Lower leg skin (tissue), 4 donors: Measurements from ENCODE around the gene ITPA. TPM values are rescaled to one million over a fixed set of nuclear protein-coding genes. Genes with fewer than 3 reads are reported as not detected.

Experiments
- DNase-seq, 2 donors: peaks; one replicate each; pipeline ENCODE4 v3.0.0-alpha.2; 2019; ENCODE audit warnings: low spot score in 2 of 2
- H3K4me3 ChIP-seq: fragments of 200-600 bp; sonication (generic); 2 replicates; pipeline ENCODE4 v1.5.1; 2017; ENCODE audit warnings: mild to moderate bottlenecking, low read depth; ENCODE audit not compliant: poor library complexity, severe bottlenecking
- POLR2A ChIP-seq, 2 donors: fragments of 450-650 bp; IDR thresholded peaks; one replicate each; pipeline ENCODE4 v1.6.1; 2016 to 2017; ENCODE audit warnings: antibody characterized with exemption in 2 of 2, mild to moderate bottlenecking in 1 of 2, moderate library complexity in 1 of 2
- WGBS, 2 donors: methylation state at CpG; one replicate each; pipeline ENCODE4 v1.1.5; 2018; 5-methylcytosine and 5-hydroxymethylcytosine counted together
- intact Hi-C: fragments of 100-400 bp; cut with DNase I; formaldehyde crosslinking; loops from one replicate; pipeline ENCODE4 v1.15.0; 2023; ENCODE audit warnings: low total_unique reads
- total RNA-seq, 4 donors: library from RNA; depleted of rRNA; stranded (reverse); fragments of >200 nt; gene quantifications; one replicate each; pipeline ENCODE4 v1.1.0, GENCODE V29; 2016
- TF ChIP-seq, protein P1 (sequence below), 3 donors: fragments of 450-650 bp; IDR thresholded peaks; one replicate each; pipeline ENCODE4 v1.5.1; 2016; ENCODE audit warnings: antibody characterized with exemption in 3 of 3, mild to moderate bottlenecking in 3 of 3, moderate library complexity in 2 of 3

Gene ITPA
- total RNA-seq, 4 donors from 2014 or later = 39.3 to 55.8 (median 46.8) TPM

DNA sequence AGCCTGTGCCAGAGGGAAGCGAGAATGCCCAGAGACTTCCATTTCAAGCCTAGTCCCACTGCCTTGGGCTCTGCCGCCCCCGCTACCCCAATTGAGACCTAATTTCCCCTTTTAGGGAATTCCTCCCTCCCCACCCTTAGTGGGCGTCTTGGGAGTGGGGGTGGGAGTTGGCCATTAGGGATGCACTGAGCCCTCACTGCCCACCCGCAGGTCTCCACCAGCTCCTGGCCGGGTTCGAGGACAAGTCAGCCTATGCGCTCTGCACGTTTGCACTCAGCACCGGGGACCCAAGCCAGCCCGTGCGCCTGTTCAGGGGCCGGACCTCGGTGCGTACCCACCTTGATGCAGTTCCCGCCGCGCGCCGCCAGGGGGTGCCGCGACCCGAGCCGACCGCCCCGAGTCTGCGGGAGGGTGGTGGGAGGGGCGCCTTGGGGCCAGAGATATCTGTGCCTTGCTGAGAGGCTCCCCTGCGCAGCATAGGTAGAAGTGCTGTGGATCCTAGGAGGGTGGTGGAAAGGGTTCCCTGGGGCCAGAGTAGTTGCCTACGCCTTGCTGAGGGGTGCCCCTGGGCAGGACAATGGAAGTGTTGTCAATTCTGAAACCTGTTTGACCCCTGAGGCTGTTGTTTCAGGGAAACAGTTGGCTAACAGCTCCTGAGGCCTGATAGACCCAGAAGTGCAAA, 9.2 kb downstream of the ITPA start:
- whole genome bisulfite sequencing, 2 donors = 34 to 58% methylated on average over 11 to 25 of the region's 30 CpGs
- intact Hi-C loops = no loop called here
- peak in 1 of 2 donors; percentile 90 for DNase-seq
- no peak overlapping the region for H3K4me3 ChIP-seq
- no peak for TF ChIP-seq POLR2A (IDR thresholded peaks at IDR 0.05)
- TF ChIP-seq, protein P1, sequence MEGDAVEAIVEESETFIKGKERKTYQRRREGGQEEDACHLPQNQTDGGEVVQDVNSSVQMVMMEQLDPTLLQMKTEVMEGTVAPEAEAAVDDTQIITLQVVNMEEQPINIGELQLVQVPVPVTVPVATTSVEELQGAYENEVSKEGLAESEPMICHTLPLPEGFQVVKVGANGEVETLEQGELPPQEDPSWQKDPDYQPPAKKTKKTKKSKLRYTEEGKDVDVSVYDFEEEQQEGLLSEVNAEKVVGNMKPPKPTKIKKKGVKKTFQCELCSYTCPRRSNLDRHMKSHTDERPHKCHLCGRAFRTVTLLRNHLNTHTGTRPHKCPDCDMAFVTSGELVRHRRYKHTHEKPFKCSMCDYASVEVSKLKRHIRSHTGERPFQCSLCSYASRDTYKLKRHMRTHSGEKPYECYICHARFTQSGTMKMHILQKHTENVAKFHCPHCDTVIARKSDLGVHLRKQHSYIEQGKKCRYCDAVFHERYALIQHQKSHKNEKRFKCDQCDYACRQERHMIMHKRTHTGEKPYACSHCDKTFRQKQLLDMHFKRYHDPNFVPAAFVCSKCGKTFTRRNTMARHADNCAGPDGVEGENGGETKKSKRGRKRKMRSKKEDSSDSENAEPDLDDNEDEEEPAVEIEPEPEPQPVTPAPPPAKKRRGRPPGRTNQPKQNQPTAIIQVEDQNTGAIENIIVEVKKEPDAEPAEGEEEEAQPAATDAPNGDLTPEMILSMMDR (IDR thresholded peaks at IDR 0.05) = peak in 1 of 3 donors; percentile 83

DNA sequence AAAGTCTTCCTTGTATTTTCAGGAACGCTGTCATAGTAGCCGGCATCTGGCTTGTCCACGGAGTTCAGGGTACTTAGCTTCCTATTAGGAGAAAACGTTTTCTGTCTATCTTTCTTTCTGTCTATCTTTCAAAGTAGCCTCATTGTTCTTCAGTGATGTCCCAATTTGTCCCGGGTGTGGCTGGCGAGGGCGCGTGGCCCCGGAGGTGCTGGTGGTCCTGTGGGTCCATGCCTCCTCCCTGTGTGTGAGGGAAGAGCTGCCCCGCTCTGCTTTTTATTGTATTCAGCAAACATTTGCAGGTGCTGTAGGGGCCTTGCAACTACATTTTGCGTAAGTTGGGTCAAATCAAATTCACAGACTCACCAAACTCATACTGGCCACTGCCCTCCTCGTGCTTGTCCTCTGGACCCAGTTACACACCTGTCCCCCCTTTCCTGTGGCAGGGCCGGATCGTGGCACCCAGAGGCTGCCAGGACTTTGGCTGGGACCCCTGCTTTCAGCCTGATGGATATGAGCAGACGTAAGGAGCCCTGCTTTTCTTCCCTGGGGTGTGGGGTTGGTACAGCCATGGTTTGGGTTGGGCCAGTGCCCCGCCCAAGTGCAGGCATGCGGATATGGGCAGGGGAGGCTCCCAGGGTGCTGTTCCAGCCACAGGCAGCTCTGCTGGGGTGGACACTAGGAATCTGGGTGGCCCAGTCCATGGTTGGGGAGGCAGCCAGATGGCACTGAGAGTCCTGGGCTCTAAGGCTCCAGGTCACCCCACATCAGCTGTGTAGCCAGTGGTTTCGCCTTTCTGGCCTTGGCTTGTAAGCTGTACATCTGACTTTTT, 12.3 kb downstream of the ITPA start:
- intact Hi-C loops = loop anchor here (10.0 kb wide), 1 partner anchor 93 kb away; no protein-coding TSS in a partner anchor
- no peak for DNase-seq
- H3K4me3 ChIP-seq = no peak overlapping the region
- WGBS, 2 donors = 81 to 82% methylated on average over 17 to 18 of the region's 18 CpGs
- TF ChIP-seq, protein P1 (IDR thresholded peaks at IDR 0.05) = no peak

DNA sequence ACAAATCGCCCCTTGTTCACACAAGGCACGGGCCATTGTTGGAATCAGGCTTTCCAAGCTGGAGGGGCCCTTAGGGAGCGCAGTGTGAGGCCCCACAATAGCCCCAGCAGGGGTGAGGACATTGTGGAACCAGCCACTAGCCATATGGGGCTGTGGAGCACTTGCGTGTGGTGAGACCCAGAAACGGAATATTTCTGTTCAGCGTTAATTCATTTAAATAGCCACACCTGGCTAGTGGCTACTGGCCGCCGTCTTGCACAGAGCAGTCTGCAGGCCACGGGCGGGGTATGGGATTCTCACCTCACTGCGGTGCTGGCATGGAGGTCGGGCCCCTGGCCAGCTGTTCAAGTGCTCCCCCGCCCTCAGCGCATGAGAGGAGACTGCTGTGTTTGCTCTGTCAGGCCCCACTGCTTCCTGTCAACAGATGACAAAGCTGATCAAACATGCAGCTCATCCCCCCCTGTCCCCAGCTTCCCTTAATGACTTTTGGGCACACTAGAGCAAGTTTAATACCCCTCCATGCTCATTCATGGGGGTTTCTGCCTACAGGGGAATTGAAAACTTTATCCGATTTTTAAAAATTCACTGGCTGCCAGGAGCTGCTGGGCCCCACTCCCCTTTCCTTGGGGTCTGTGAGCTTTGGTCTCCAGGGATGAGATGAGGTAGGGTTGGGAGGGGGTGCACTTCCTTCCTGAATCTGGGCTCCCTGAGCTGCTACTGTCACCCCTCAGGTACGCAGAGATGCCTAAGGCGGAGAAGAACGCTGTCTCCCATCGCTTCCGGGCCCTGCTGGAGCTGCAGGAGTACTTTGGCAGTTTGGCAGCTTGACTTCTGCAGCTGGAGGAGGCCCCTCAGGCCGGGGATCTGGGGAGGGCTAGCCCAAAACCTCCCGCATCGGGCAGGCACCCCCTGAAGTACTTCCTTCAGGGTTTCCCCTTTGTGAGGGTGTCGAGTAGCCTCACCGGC, 13.6 kb downstream of the ITPA start:
- H3K4me3 ChIP-seq = no peak overlapping the region
- intact Hi-C loops = loop anchor here (10.0 kb wide), 1 partner anchor 92 kb away; no protein-coding TSS in a partner anchor
- no peak for TF ChIP-seq POLR2A (IDR thresholded peaks at IDR 0.05)
- TF ChIP-seq, protein P1 (IDR thresholded peaks at IDR 0.05) = no peak
- DNase-seq = no peak
- WGBS, 2 donors = 75 to 80% methylated on average over 21 to 25 of the region's 25 CpGs

DNA sequence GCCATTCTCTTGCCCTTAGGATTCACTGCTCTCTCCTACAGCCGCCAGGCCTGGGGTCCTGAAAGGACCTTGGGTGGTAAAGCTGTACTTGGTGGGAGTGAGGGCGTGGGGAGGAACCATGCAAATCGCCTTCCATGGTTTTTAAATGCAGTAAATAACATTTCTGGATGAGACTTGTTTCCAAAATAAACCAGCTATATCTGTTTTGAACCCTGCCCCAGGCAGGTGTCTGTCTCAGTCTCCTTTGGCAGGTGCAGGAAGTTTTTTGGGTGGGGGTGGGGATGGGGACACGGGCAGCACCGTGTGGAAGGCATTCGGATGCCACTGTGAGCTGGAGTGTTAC, 14.3 kb downstream of the ITPA start:
- no peak overlapping the region for H3K4me3 ChIP-seq
- TF ChIP-seq POLR2A (IDR thresholded peaks at IDR 0.05) = no peak
- TF ChIP-seq, protein P1 (IDR thresholded peaks at IDR 0.05) = no peak
- no peak for DNase-seq
- intact Hi-C loops = loop anchor here (10.0 kb wide), 1 partner anchor 91 kb away; no protein-coding TSS in a partner anchor
- 83 to 88% methylated on average over 6 of the region's 6 CpGs for WGBS, 2 donors

DNA sequence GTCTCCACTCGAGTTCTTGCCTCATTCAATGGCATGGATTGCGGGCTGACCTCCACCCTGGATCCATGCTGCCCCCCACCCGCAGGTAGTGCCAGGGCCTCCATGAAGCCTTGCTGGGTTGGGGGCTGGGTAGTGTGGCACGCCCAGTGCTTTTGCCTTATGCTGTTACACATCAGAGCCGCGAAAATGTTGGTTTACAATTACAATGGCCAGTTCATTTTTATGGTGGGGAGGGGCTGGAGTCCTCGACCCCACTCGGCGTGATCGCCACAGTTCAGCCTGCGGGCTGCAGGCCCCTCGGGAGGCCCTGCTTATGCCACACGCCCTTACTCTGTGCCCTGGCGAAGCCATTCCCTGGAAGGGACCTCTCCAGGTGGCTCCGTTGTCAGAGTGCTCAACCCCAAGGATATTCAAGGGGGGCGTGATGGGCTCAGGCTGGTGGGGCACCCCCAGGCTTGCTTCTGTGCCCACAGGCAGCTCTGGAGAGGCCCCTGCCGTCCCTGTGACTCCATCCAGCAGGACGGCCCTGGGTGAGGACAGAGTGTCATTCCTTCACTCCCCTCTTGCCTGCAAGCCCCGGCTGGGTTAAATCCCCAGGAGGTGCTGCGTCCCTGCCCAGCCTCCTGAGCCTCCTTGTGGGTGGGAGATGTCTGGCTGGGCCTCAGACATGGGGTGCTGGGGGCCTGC, 14.8 kb downstream of the ITPA start:
- no peak for DNase-seq
- TF ChIP-seq, protein P1 (IDR thresholded peaks at IDR 0.05) = no peak
- no peak for TF ChIP-seq POLR2A (IDR thresholded peaks at IDR 0.05)
- H3K4me3 ChIP-seq = no peak overlapping the region
- 83 to 88% methylated on average over 20 of the region's 20 CpGs for WGBS, 2 donors
- intact Hi-C loops = loop anchor here (10.0 kb wide), 1 partner anchor 91 kb away; no protein-coding TSS in a partner anchor
